Right forelimb (tissue), 1 donor: ENCODE data around the gene VCP.
"Not testable (repeated sequence)": the region's sequence is repeated elsewhere in the genome, so short reads cannot be mapped to it uniquely, and the experiment has no call there.

Experiments used
- DNase-seq: peaks from one replicate; pipeline ENCODE4 v3.0.0-alpha.2; 2018

VCP gene

DNA sequence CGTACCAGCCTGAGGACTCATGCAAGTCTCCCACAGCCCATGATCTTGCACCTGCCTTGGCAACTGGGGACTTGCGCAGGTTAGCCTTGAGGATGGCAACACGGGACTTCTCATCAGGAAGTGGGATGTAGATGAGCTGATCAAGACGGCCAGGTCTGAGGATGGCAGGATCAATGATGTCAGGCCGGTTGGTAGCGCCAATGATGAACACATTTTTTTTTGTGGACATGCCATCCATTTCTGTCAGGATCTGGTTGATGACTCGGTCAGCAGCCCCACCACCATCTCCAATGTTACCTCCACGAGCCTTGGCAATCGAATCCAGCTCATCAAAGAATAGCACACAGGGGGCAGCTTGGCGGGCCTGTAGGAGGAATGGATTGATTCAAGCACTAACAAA is 13.0 kb downstream of the VCP start:
- DNase-seq = no peak

DNA sequence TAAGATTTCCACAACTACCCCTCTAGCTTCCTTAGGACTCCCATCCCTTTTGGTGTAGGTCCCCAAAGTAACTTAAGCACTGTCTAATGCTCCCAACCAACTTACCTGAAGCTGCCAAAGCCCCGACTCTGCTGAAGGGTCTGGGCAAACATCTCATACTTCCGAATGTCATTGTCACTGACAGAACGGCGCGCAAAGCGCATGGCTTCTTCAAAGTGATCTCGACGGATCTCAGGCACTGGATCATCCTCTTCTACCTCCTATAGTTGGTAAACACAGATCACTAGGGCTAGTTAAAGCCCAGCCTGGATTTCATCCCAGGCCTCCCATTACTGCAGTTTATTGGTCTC is 15.2 kb downstream of the VCP start:
- DNase-seq = no peak

DNA sequence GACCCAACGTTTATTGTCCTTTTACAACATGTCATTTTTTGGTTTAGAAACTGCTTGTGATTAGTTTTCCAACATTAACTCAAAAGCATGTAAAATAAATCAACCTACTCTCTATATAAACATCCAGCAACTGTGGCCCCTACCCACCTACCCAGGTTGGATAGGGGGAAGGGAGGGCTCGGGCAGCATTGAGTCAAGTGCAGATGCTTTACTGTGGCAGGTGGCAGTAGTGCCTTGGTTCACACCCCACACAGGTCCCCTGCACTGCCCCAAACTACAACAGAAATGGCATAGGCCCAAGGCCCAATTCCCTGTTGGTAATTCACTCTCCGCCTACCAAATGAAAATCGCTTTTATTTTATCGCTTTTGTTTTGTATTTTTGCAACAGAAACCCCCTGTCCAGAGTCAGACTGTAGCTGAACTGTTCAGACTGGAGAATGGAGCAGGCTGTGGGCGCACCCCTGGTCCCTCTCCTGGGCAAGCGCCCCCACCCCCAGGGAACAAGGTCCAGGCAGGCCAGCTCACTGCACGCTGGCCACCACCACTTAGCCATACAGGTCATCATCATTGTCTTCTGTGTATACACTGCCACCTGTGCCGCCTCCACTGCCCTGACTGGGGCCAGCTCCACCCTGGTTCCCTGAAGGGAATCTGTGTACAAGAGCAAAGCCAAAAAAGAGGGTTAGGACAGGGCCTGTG is 15.7 kb downstream of the VCP start:
- DNase-seq = no peak

DNA sequence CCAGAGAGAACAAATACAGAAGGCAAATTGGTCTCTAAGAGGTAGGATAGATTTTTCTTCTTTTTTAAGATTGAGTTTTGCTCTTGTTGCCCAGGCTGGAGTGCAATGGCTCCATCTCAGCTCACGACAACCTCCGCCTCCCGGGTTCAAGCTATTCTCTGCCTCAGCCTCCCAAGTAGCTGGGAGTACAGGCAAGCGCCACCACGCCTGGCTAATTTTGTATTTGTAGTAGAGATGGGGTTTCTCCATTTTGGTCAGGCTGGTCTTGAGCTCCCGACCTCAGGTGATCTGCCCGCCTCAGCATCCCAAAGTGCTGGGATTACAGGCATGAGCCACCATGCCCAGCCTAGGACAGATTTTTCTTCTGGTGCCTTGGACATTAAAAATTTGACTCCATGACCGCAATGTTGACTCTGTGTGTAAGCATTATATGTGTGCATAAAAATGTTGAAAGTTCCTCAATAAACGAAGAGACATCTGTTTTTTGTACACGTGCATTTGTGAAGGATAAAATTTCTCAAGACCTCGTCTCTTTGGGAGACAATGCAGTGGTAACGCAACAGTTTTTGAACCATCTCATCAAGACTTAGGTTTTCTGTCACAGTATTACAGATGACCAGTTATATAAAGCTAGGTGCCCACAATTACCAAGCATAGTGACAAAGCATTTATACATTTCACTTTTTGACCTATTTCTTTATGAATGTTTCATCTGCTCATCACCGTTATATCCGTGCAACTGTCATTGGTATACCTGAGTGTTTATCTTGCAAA is 17.4 kb downstream of the VCP start:
- DNase-seq = no peak

- no peak for DNase-seq
These were observed 18.1 kb downstream of the VCP start for GRCh38 chr9:35054185-35054835.

DNA sequence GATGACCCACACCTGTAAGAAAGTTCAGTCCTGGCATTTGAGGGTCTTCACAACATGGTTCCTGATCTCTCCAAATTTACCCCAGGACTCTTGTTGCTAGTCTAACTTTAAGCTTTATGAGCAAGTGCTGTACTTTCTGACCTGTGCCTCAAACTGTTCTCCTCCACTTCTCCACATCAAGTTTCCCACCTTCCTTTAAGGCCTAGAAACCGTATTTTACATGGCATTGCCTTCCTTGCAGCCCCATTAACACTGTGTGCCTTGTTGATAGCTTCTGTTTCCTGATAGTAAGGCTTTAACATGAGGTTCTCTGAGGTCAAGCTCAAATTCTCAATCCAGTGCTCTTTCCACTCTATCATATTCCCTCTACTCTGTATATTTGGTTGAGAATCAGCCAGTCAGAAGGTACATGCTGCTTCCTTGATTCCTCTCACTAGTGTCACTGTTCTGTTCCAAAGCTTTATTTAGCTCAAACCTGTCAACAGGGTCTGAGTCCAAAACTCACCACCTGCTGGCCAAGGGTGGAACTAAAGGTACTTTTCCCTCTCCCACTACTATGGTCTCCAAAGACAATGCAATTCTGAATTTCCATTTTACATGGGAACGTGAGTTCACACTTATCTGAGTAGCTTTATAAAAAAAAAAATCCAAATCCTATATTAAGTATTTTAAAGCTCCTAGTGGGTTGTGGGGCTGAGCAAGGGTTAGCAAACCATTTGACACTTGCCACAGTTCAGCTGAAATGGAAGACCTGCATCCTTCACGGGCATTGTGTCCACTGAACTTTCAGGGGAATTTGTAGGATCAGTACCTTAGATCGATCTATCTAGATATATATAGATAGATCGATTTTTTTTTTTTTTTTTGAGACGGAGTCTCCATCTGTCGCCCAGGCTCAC is 21.1 kb downstream of the VCP start:
- DNase-seq = no peak

GRCh38 chr9:35048511-35048910 is 23.9 kb downstream of the VCP start:
- DNase-seq = no peak

GRCh38 chr9:35044071-35044470 is 28.4 kb downstream of the VCP start:
- DNase-seq = no peak

GRCh38 chr9:35042891-35043545 is 29.4 kb downstream of the VCP start:
- DNase-seq = no peak

GRCh38 chr9:35042081-35042604 is 30.3 kb downstream of the VCP start:
- DNase-seq = no peak

GRCh38 chr9:35035851-35036701 is 36.3 kb downstream of the VCP start:
- peak; percentile 62 for DNase-seq

- DNase-seq = no peak
These were observed 39.3 kb downstream of the VCP start for GRCh38 chr9:35033101-35033500.

DNA sequence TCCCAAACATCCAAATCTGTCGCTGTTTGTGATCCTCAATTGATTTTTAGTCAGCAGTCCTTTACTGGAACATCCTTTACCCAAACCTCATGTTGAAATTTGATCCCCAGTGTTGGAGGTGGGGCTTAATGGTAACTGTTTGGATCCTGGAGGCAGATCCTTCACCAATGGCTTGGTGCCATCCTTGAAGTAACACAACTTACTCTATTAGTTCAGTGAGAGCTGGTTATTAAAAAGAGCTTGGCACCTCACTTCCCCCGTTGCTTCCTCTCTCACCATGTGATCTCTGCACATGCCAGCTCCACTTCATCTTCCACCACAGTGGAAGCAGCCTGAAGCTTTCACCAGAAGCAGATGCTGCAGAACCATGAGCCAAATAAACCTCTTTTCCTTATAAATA is 42.6 kb downstream of the VCP start:
- DNase-seq = no peak

DNA sequence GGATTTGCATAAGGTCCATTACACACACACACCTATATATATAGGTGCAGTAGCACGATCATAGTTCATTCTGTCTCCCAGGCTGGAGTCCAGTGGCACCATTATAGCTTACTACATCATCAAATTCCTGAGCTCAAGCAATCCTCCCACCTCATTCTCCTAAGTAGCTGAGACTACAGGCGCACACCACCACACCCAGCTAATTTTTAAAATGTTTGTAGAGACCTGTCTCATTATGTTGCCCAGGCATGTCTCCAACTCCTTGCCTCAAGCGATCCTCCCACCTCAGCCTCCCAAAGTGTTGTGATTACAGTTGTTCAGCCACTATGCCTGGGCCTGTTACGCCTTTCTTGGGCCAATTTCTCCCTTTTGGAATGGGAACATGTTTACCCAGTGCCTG is 43.2 kb downstream of the VCP start:
- DNase-seq = no peak

GRCh38 chr9:35028341-35028740 is 44.1 kb downstream of the VCP start:
- DNase-seq = no peak

GRCh38 chr9:35027860-35028259 is 44.6 kb downstream of the VCP start:
- DNase-seq = no peak

GRCh38 chr9:35027374-35027773 is 45.1 kb downstream of the VCP start:
- no peak for DNase-seq

GRCh38 chr9:35026671-35027070 is 45.8 kb downstream of the VCP start:
- no peak for DNase-seq

GRCh38 chr9:35023443-35023842 is 49.0 kb downstream of the VCP start:
- not testable (repeated sequence) for DNase-seq

DNA sequence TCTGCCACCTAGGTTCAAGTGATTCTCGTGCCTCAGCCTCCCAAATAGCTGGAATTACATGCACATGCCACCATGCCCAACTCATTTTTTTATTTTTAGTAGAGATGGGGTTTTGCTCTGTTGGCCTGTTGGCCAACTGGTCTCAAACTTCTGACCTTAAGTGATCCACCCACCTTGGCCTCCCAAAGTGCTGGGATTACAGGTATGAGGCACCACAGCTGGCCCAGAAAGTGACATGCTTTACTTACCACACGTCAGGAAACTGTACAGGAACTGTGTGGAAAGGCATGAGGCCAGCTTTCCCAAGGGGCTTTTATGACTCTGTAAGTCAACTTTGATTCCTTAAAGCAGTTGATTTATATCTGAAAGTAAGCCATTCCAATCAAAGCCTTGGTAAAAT is 57.9 kb downstream of the VCP start:
- DNase-seq = no peak

- DNase-seq = no peak
These were observed 62.0 kb downstream of the VCP start for GRCh38 chr9:35010351-35010958.
